T-helper 2 cell treated with Interferon-gamma antibody and Interleukin-4, amounts not matched to agents 100 ng/mL and 5 ng/mL, for 36 hours (primary cell): ENCODE measurements around the gene RPS3. TPM values are rescaled to one million over a fixed set of nuclear protein-coding genes. Genes with fewer than 3 reads are reported as not detected.

Source experiments
- total RNA-seq: library from RNA; stranded (reverse); gene quantifications from 2 replicates; pipeline ENCODE4 v1.2.3, GENCODE V29; 2022

RPS3 gene
- total RNA-seq, 1 donor from 2014 or later = 3,478 TPM

Other genes with a start within 250 kb of the RPS3 start
- 0.05 TPM in 1 of 2 replicates, not detected in the other for gene SLCO2B1, start 248.4 kb upstream of the RPS3 start, total RNA-seq
- gene TPBGL, start 158.7 kb upstream of the RPS3 start, total RNA-seq = 0.14 and 0.18 TPM in 2 replicates
- gene ARRB1, start 47.9 kb upstream of the RPS3 start, total RNA-seq = 35.2 and 38.2 TPM in 2 replicates
- 0.70 and 1.1 TPM in 2 replicates for gene KLHL35, start 33.7 kb downstream of the RPS3 start, total RNA-seq
- gene GDPD5, start 126.4 kb downstream of the RPS3 start, total RNA-seq = 31.9 and 36.3 TPM in 2 replicates
- 11.1 and 12.6 TPM in 2 replicates for gene SERPINH1, start 162.7 kb downstream of the RPS3 start, total RNA-seq